Activated effector memory CD4-positive, alpha-beta T cell treated with Interleukin-2 at 50 U/mL for 16 hours (primary cell): ENCODE measurements around the gene ACSL1.
A peak's percentile ranks its signal among the peaks of the same experiment; 100 is the strongest.

Source experiments
- DNase-seq: peaks from one replicate; pipeline ENCODE4 v3.0.0-alpha.2; 2020

ACSL1 gene, protein sequence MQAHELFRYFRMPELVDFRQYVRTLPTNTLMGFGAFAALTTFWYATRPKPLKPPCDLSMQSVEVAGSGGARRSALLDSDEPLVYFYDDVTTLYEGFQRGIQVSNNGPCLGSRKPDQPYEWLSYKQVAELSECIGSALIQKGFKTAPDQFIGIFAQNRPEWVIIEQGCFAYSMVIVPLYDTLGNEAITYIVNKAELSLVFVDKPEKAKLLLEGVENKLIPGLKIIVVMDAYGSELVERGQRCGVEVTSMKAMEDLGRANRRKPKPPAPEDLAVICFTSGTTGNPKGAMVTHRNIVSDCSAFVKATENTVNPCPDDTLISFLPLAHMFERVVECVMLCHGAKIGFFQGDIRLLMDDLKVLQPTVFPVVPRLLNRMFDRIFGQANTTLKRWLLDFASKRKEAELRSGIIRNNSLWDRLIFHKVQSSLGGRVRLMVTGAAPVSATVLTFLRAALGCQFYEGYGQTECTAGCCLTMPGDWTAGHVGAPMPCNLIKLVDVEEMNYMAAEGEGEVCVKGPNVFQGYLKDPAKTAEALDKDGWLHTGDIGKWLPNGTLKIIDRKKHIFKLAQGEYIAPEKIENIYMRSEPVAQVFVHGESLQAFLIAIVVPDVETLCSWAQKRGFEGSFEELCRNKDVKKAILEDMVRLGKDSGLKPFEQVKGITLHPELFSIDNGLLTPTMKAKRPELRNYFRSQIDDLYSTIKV

DNA sequence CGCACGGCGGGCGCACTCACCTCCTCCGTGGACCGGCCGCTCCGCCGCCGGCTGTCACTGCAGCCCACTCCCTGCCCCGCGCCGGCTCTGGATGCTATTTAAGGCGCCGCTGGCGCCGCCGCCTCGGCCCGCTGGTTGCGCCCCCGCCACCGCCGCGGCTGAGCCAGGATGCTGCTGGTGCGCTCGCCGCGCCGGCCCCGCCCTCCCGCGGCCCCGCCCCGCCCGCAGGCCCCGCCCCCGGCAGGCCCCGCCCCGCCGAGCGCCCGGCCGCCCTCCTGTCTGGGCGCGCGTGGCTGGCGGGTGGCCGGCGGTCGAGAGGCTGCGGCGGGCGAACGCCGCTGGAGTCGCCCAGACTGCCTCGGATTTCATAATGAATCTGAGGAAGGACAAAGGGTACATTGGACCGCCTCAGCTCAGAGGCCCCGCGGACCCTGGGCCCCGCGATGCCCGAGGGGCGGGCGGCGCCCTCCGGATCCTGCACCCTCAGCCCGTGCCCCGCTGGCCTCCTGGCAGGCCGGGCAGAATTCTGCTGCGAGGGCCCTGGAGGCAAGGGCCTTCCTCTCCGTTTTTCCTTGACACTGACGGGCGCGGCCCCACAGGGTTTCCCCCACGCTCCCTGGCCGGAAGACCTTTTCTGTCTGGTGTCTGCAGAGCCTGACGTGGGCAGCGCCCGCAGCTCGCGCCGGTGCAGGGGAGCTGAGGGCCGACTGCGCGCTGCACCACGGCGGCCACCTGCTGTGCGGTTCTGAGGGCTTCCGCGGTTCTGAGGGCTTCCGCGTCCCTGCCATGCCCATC is at the start of gene ACSL1:
Gene ACSL1, minus strand, starts transcription at position 73 of the 795 bp plus-strand sequence. CDS start 22,454 bp downstream, outside the sequence.
- DNase-seq = peak; percentile 70

- DNase-seq = no peak
Observed at GRCh38 chr4:184873054-184873453, 47.3 kb upstream of the ACSL1 start.

DNA sequence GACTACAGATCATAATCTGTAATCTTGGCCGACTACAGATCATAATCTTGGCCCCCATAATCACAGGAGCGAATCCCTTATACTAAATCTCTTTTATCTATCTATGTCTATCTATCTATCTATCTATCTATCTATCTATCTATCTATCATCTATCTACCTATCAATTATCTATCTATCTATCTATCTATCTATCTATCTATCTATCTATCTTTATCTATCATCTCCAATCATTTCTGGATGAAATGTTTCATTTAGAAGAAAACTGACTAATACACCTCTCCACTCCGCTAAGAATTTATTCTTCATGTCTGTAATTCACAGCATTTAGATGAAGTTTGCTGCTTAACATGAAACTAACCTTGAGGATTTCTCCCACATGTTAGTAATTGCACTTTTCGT is 45.0 kb upstream of the ACSL1 start:
- no peak for DNase-seq

- DNase-seq = no peak
Observed at GRCh38 chr4:184868623-184869022, 42.9 kb upstream of the ACSL1 start.

DNA sequence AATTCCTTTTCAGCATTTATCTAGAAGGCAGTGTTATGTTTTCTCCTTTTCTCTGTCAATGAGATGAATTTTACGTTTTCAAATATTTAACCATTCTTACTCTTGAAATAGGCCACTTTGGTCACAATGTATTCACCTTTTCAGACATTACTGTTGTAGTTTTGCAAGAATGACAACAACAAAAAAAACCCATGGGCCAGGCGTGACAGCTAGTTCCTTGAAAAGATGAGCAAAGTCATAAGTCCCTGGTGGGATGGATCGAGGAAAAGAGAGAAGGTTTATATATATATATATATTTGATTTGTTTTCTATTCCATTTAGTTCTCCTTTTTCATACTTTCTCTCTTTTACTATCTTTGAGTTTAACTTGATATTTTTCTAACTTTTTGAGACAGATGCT is 38.1 kb upstream of the ACSL1 start:
- no peak for DNase-seq

GRCh38 chr4:184861047-184861446 is 35.3 kb upstream of the ACSL1 start:
- no peak for DNase-seq

DNA sequence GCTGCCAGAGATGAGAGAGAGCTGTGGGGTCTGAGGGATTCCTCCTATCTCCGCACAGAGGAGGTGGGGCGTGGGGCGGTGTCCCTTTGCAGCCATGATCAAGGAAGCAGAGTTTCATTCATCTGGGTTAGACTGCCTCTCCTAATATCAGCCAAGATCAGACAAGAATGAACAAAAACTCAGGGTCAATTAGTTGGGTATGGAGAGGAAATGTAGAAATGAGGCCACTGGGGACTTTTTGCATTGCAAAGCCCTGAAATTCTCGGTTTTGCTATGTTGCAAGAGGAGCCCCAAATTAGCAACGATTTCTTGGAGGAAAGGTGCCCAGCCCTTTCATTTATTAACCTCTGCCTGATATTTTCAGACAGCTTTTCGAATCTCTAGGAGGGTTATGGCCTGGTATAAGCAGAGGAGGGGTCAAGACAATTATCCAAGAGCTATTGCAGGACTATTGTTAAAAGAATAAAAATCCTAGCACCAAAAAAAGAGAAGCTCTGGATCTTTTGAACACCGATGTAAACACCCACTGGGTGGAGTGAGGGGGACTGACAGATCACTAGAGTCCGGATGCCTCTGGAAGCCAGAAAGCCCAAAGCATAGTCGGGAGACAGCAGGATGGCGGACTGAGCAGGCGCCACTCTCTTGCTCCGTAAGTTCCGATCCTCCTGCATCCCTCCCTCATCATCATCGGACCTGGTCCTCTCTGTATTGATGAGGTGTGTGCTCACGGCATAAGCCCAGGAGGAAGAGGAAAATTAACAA is 34.4 kb upstream of the ACSL1 start:
- DNase-seq = no peak

- no peak for DNase-seq
Observed at GRCh38 chr4:184857441-184858121, 31.8 kb upstream of the ACSL1 start.

- DNase-seq = no peak
Observed at GRCh38 chr4:184856277-184856609, 30.5 kb upstream of the ACSL1 start.

DNA sequence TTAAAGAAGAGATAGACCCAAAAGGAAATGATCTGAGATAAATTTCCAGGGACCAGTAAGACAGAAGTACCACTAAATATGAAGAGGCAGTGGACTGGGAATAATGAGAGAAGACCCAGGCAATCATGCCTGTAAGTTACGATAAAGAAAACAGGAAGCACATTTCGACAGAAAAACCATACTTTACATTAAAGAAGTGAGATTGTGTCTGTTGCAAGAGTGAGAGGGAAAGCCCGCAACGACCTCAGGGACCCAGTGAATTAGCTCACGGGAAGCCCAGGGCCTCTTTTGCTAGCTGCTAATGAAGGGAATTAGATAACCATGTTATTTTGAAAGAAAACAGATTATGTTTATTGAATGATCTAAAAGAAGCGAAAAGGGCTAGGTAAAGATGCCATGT is 28.9 kb upstream of the ACSL1 start:
- no peak for DNase-seq

GRCh38 chr4:184853436-184853835 is 27.7 kb upstream of the ACSL1 start:
- DNase-seq = no peak

DNA sequence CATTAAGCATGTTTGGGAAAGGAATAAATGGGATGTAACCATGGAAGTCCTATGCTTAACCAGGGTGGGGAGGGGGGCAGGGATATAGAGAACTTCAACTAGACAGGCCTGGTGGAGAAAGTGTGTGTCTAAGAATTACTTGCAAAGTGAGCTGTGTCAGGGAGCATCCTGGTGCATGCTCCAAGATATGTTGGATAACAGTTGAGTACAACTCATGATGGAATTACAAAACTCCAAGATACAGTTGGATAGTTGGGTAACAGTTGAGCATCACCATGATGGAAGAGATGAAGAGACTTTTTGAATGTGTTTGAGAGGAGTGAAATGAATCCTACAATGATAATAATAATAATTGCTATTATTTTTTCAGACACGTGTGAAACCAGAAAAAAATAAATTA is 26.1 kb upstream of the ACSL1 start:
- DNase-seq = no peak

DNA sequence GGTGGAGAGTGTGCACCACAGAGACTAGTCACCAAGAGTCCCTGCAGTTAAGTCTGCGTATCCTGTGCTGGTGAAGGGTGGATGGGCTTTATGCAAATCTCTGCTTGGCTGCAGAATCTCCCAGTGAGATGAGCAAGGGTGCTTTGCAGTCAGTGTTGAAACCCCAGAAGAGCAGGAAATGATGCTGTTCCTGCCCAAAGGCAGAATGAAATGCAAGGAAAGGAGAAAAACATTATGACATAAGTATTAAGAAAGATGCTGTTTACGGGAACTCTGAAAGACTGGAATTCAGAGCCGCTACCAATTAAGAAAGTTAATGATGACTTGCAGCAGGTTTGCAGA is 25.4 kb upstream of the ACSL1 start:
- DNase-seq = no peak

GRCh38 chr4:184850431-184851199 is 24.8 kb upstream of the ACSL1 start:
- DNase-seq = no peak

DNA sequence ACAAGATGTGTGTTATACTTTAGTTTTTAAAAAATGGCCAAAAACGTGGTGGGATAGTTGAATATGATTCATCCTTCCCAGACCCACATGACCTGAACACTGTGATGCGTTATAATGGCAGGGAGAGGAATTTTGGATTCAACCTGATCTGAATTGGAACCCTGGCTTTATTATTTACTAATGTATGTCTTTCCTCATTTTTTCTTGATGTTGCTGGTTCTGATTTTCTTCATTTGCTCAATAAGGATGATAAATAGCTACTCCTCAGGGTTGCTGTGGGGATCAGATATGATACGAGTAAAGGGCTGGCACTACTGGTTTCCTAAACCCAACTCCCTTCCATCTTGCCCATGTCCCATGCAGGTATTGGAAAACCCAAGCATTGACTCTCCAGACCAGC is 24.2 kb upstream of the ACSL1 start:
- DNase-seq = no peak

DNA sequence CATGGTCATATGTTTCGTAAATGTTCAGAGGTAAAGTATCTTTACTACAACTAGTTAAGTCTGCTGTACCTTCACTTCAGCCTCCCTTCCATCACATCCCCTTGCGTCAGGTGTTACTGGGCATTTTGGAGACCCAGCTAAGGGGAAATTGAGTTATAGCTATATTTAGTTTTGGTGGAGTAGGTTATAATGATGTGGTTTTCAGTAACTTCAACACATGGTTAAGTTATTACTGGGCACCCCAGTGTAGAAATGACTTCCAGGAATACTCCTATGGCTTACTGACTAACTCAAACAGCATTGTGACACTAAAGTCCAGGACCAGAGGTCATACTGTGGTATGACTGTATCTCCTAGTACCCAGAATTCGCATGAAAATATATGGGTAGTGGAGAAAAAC is 23.4 kb upstream of the ACSL1 start:
- no peak for DNase-seq

- DNase-seq = no peak
Observed at GRCh38 chr4:184848510-184848909, 22.7 kb upstream of the ACSL1 start.

- DNase-seq = no peak
Observed at GRCh38 chr4:184846531-184846930, 20.8 kb upstream of the ACSL1 start.

DNA sequence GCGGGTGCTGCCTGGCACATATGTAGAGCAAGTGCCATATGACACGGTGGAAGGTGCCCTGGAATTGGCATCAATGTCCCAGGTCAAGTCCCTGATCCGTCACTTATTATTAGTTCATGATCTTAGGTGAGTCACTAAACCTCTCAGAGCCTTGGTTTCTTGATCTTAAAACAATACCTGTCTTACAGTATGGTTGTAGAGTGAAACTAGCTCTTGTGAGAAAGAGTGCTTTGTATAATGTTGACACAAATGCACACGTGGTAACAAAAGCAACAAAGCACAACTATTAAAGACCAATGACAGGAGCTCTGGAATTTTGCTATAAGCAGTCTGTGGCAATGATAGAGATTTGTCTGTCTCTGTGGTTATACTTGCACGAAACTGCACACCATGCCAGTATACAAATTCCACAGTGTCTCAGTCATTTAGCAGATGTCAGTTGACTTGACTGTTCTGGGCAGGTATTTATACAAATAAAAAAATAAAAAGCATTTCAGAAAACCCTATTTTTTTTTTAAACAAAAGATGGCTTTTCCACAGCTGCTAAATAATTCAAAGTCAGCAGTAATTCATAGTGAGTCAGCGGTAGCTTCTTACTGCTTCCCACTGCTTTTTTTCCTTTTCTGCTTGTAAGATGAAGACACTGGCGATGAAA is 19.7 kb upstream of the ACSL1 start:
- no peak for DNase-seq

GRCh38 chr4:184844742-184845141 is 19.0 kb upstream of the ACSL1 start:
- DNase-seq = no peak

DNA sequence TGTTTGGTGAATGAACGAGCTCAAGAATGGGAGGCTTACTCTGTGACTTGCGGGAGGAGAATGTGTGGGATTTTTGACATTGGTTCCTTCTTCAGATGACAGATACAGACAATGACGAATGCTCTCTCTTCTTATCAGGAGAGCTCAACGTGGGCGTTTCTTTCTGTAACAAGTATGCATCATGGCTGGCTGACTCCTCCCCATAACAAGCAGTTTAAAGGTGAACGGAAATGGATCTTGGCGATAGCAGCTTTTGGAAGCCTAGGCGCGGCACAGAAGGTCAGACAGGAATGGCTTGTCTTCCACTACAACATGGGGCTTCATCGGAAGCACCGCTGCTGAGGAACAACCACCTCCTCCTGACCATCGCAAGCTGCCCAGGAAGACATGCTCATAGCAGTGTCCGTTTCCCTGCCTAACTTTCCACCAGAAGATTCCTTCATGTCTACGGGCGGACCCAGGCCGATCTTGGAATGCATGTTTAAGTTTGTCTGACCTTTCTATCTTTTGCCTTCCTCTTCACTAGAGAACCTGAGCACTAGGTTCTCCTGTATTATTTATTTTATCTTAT is 18.3 kb upstream of the ACSL1 start:
- DNase-seq = no peak
